Measurements from ENCODE around the gene ATAD5. TPM values are rescaled to one million over a fixed set of nuclear protein-coding genes. Genes with fewer than 3 reads are reported as not detected.
A peak's percentile ranks its signal among the peaks of the same experiment; 100 is the strongest.

Gene ATAD5
- total RNA-seq, 1 experiment from 2014 or later = 4.2 TPM

DNA sequence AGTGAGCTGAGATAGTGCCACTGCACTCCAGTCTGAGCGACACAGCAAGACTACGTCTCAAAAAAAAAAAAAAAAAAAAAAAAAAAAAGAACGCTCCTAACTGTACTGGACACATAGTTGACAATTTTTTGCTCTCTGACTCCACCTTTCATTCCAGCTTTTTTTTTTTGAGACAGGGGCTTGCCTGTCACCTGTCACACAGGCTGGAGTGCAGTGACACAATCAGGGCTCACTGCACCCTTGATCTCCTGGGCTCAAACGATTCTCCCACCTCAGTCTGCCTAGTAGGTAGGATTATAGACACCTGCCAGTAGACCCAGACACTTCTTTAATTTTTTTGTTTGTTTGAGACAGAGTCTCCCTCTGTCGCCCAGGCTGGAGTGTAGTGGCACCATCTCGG lies 4.7 kb upstream of the ATAD5 start:
- ATAC-seq (no peak), DNase-seq (no peak)
- no peak overlapping the region for H3K4me2 ChIP-seq (ENCODE audit: low read length)
- CTCF ChIA-PET = no interaction called here
- no peaks in the 10 kb centered on the region for H3K9me2 ChIP-seq (replicated peaks; ENCODE audit: low read length)
- no peak overlapping the region for H3K27ac ChIP-seq (ENCODE audit: low read length)
- no peak overlapping the region for H2AFZ ChIP-seq (ENCODE audit: low read length)
- H3K9ac ChIP-seq (ENCODE audit: low read length) = no peak overlapping the region
- POLR2A ChIA-PET (ENCODE audit: unreplicated experiment) = no interaction called here
- H3K9me3 ChIP-seq (ENCODE audit: low read length) = no peaks in the 10 kb centered on the region
- TF ChIP-seq EZH2phosphoT487 (IDR thresholded peaks at IDR 0.05; ENCODE audit: borderline replicate concordance, low read length) (no peak), EZH2 (IDR thresholded peaks at IDR 0.05; ENCODE audit: low read length, unreplicated experiment) (no peak)
- TF ChIP-seq, protein P1, sequence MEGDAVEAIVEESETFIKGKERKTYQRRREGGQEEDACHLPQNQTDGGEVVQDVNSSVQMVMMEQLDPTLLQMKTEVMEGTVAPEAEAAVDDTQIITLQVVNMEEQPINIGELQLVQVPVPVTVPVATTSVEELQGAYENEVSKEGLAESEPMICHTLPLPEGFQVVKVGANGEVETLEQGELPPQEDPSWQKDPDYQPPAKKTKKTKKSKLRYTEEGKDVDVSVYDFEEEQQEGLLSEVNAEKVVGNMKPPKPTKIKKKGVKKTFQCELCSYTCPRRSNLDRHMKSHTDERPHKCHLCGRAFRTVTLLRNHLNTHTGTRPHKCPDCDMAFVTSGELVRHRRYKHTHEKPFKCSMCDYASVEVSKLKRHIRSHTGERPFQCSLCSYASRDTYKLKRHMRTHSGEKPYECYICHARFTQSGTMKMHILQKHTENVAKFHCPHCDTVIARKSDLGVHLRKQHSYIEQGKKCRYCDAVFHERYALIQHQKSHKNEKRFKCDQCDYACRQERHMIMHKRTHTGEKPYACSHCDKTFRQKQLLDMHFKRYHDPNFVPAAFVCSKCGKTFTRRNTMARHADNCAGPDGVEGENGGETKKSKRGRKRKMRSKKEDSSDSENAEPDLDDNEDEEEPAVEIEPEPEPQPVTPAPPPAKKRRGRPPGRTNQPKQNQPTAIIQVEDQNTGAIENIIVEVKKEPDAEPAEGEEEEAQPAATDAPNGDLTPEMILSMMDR (conservative IDR thresholded peaks at IDR 0.05; ENCODE audit: low read depth, low read length) = no peak
- no peaks in the 10 kb centered on the region for H3K27me3 ChIP-seq (ENCODE audit: low read length)
- no peak overlapping the region for H3K4me3 ChIP-seq (ENCODE audit: low read length)
- H3K36me3 ChIP-seq (ENCODE audit: low read depth, low read length) = no peaks in the 10 kb centered on the region; the same call in 1 of the 2 replicates
- BruUV-seq (replicated peaks) = no TSS peak
- H3K79me2 ChIP-seq (ENCODE audit: low read length) = peaks cover 26% of the 10 kb centered on the region
- no peaks in the 10 kb centered on the region for H3F3A ChIP-seq (ENCODE audit: low read length, unreplicated experiment)
- H4K20me1 ChIP-seq (ENCODE audit: low read length) = no peaks in the 10 kb centered on the region; the same call in 1 of the 2 replicates
- intact Hi-C loops (cut with micrococcal nuclease) = no loop called here
- H3K4me1 ChIP-seq (ENCODE audit: insufficient read depth, low read length) = peaks cover 13% of the 10 kb centered on the region

DNA sequence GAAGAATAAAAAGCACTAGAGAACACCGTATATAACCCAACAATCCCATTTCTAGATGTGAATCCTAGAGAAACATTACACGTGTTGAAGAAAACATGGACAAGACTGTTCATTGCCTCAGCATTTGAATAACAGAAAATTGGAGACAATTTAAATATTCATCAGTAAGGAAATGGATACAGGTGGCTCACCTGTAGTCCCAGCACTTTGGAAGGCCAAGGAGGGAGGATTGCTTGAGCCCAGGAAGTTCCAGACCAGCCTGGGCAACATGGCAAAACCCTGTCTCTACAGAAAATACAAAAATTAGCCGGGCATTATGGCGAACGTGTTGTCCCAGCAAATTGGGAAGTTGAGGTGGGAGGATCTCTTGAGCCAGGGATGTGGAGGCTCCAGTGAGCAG lies 2.7 kb upstream of the ATAD5 start:
- DNase-seq (no peak), ATAC-seq (no peak)
- H3K27me3 ChIP-seq (ENCODE audit: low read length) = no peaks in the 10 kb centered on the region
- TF ChIP-seq EZH2 (IDR thresholded peaks at IDR 0.05; ENCODE audit: low read length, unreplicated experiment) = no peak
- TF ChIP-seq EZH2phosphoT487 (IDR thresholded peaks at IDR 0.05; ENCODE audit: borderline replicate concordance, low read length) = no peak
- TF ChIP-seq, protein P1 (conservative IDR thresholded peaks at IDR 0.05; ENCODE audit: low read depth, low read length) = no peak
- H2AFZ ChIP-seq (ENCODE audit: low read length) = no peak overlapping the region
- H3K4me3 ChIP-seq (ENCODE audit: low read length) = no peak overlapping the region
- intact Hi-C loops (cut with micrococcal nuclease) = no loop called here
- POLR2A ChIA-PET (ENCODE audit: unreplicated experiment) = interaction anchor here (0.7 kb wide), 1 partner anchor 1016 kb away, joined by 4 read pairs; no protein-coding TSS in a partner anchor
- H3K9me3 ChIP-seq (ENCODE audit: low read length) = no peaks in the 10 kb centered on the region
- peaks cover 15% of the 10 kb centered on the region for H3K4me1 ChIP-seq (ENCODE audit: insufficient read depth, low read length)
- peaks cover 25% of the 10 kb centered on the region for H3K79me2 ChIP-seq (ENCODE audit: low read length)
- no peaks in the 10 kb centered on the region for H3F3A ChIP-seq (ENCODE audit: low read length, unreplicated experiment)
- no peaks in the 10 kb centered on the region for H3K9me2 ChIP-seq (replicated peaks; ENCODE audit: low read length)
- no peaks in the 10 kb centered on the region; the same call in 1 of the 2 replicates for H3K36me3 ChIP-seq (ENCODE audit: low read depth, low read length)
- CTCF ChIA-PET = no interaction called here
- no peak overlapping the region for H3K9ac ChIP-seq (ENCODE audit: low read length)
- no peaks in the 10 kb centered on the region for H4K20me1 ChIP-seq (ENCODE audit: low read length)
- H3K27ac ChIP-seq (ENCODE audit: low read length) = no peak overlapping the region
- BruUV-seq (replicated peaks) = no TSS peak
- H3K4me2 ChIP-seq (ENCODE audit: low read length) = no peak overlapping the region

DNA sequence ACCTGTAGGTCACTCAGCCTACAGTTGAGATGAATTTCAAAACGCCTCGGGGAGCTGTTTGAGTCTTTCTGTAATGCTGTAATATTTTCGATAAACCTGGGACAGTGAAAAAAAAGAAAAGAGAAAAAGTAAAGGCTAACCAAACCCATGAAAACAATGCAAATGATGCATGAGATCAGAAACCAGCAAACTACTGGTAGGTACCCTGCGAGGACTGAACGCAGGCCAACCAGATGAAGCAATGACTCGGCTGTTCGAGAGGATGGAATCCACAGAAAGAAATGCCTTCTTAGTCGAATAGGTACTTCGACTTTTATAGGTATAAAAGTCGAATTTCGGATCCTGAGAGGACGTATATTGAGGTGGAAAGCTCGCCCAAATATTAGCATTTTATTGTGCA lies 509 bp upstream of the ATAD5 start:
- no peaks in the 10 kb centered on the region for H3K9me3 ChIP-seq (ENCODE audit: low read length)
- ChIA-PET POLR2A (ENCODE audit: unreplicated experiment) (no interaction called here), CTCF (no interaction called here)
- peak overlapping the region; percentile 87 for H2AFZ ChIP-seq (ENCODE audit: low read length)
- no peaks in the 10 kb centered on the region for H3K27me3 ChIP-seq (ENCODE audit: low read length)
- H3K36me3 ChIP-seq (ENCODE audit: low read depth, low read length) = no peaks in the 10 kb centered on the region; the same call in 1 of the 2 replicates
- peak overlapping the region; percentile 90 for H3K4me2 ChIP-seq (ENCODE audit: low read length)
- peak overlapping the region; percentile 29; the same call in 1 of the 2 replicates for H3K27ac ChIP-seq (ENCODE audit: low read length)
- TF ChIP-seq, protein P1 (conservative IDR thresholded peaks at IDR 0.05; ENCODE audit: low read depth, low read length) = no peak
- TF ChIP-seq EZH2phosphoT487 (IDR thresholded peaks at IDR 0.05; ENCODE audit: borderline replicate concordance, low read length) (no peak), EZH2 (IDR thresholded peaks at IDR 0.05; ENCODE audit: low read length, unreplicated experiment) (no peak)
- H4K20me1 ChIP-seq (ENCODE audit: low read length) = no peaks in the 10 kb centered on the region
- BruUV-seq (replicated peaks) = no TSS peak
- H3K4me1 ChIP-seq (ENCODE audit: insufficient read depth, low read length) = peaks cover 12% of the 10 kb centered on the region
- peaks cover 34% of the 10 kb centered on the region for H3K79me2 ChIP-seq (ENCODE audit: low read length)
- intact Hi-C loops (cut with micrococcal nuclease) = no loop called here
- no peak for DNase-seq
- H3F3A ChIP-seq (ENCODE audit: low read length, unreplicated experiment) = no peaks in the 10 kb centered on the region
- H3K9me2 ChIP-seq (replicated peaks; ENCODE audit: low read length) = no peaks in the 10 kb centered on the region
- no peak for ATAC-seq
- H3K9ac ChIP-seq (ENCODE audit: low read length) = peak overlapping the region; percentile 99
- H3K4me3 ChIP-seq (ENCODE audit: low read length) = peak overlapping the region; percentile 93
